ENCODE data around the gene MAPK1. TPM values are rescaled to one million over a fixed set of nuclear protein-coding genes. Genes with fewer than 3 reads are reported as not detected.
"Not testable (repeated sequence)": the region's sequence is repeated elsewhere in the genome, so short reads cannot be mapped to it uniquely, and the experiment has no call there.

Gene MAPK1
- total and polyA plus RNA-seq, 2 donors: 22.2 to 71.1 TPM

DNA sequence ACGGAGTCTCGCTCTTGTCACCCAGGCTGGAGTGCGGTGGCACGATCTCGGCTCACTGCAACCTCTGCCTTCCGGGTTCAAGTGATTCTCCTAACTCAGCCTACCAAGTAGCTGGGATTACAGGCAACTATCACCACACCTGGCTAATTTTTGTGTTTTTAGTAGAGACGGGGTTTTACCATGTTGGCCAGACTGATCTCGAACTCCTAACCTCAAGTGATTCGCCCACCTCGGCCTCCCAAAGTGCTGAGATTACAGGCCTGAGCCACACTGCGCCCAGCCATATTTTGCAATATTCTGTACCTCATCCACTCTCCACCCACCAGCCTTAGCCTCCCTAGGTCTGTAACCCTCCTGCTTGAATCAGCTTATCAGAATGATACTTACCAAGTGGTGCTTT, 37.8 kb upstream of the MAPK1 start:
- 97% methylated on average over 11 of the region's 11 CpGs for WGBS
- not testable (repeated sequence) for H3K27me3 ChIP-seq (ENCODE audit: control insufficient read depth in 2 of 2, insufficient read depth in 1 of 2, low read length in 1 of 2); H3K4me3 ChIP-seq (ENCODE audit: low read length in 2 of 2); H3K27ac ChIP-seq (ENCODE audit: low read depth in 1 of 2, low read length in 1 of 2); H3K36me3 ChIP-seq (ENCODE audit: control insufficient read depth in 2 of 2, insufficient read depth in 2 of 2, low read length in 1 of 2); DNase-seq (ENCODE audit: low read depth in 6 of 9, low spot score in 9 of 9); H3K9me3 ChIP-seq (ENCODE audit: control insufficient read depth in 2 of 2, insufficient read depth in 1 of 2, low read length in 1 of 2); H3K4me1 ChIP-seq (ENCODE audit: control insufficient read depth in 2 of 2, insufficient read depth in 2 of 2, low read length in 2 of 2)

DNA sequence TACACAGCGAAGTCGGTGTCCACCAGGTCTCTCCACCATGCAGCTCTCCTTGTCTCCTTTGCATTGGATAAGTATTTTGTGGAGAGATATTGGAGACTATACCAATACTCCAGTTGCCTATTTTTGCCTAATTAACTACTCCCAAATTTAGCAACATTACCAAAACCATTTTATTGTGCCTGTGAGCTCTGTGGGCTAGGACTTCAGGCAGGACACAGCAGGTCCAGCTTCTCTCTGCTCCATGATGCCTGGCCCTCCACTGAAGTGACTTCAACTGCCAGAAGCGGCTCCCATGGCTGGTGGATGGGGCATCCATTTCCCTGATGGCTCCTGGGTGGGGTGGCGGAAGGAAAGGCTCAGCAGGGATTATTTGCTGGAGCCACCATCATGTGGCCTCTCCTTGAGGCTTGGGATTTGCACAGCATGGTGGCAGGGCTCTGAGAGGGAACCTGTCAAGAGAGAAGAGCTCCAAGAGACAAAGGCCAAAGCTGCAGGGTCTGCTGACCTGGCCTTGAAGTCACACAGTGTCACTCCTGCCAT, 36.9 kb upstream of the MAPK1 start:
- H3K36me3 ChIP-seq (ENCODE audit: control insufficient read depth in 2 of 2, insufficient read depth in 2 of 2, low read length in 1 of 2): no peaks in the 10 kb centered on the region
- H3K9me3 ChIP-seq (ENCODE audit: control insufficient read depth in 2 of 2, insufficient read depth in 1 of 2, low read length in 1 of 2): no peaks in the 10 kb centered on the region
- H3K27me3 ChIP-seq (ENCODE audit: control insufficient read depth in 2 of 2, insufficient read depth in 1 of 2, low read length in 1 of 2): no peaks in the 10 kb centered on the region
- H3K4me1 ChIP-seq (ENCODE audit: control insufficient read depth in 2 of 2, insufficient read depth in 2 of 2, low read length in 2 of 2): no peaks in the 10 kb centered on the region
- WGBS: 97% methylated on average over 4 of the region's 4 CpGs
- no peak overlapping the region for H3K4me3 ChIP-seq (ENCODE audit: low read length in 2 of 2)
- no peak for DNase-seq (ENCODE audit: low read depth in 6 of 9, low spot score in 9 of 9)
- no peak overlapping the region for H3K27ac ChIP-seq (ENCODE audit: low read depth in 1 of 2, low read length in 1 of 2)

DNA sequence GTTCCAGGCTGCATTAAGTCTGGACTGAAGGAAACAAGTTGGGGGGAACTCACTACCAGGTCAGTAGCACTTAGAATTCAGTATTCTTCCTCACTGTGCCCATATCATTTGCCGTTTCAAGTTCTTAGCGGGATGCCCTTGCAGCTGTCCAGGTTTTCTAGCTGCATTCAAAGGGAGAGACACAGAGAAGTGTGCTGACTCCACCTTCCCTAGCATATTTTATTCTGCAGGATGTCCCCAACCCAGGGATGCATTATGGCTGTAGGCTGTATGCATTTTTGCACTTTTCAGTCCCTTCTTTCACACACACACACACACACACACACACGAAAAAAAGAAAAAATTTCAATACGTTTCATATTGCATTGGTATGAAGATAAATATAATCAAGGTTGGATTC, 35.8 kb upstream of the MAPK1 start:
- Histone ChIP-seq H3K27me3 (ENCODE audit: control insufficient read depth in 2 of 2, insufficient read depth in 1 of 2, low read length in 1 of 2) (no peaks in the 10 kb centered on the region), H3K4me3 (ENCODE audit: low read length in 2 of 2) (no peak overlapping the region), H3K9me3 (ENCODE audit: control insufficient read depth in 2 of 2, insufficient read depth in 1 of 2, low read length in 1 of 2) (no peaks in the 10 kb centered on the region), H3K36me3 (ENCODE audit: control insufficient read depth in 2 of 2, insufficient read depth in 2 of 2, low read length in 1 of 2) (no peaks in the 10 kb centered on the region), H3K4me1 (ENCODE audit: control insufficient read depth in 2 of 2, insufficient read depth in 2 of 2, low read length in 2 of 2) (no peaks in the 10 kb centered on the region), H3K27ac (ENCODE audit: low read depth in 1 of 2, low read length in 1 of 2) (no peak overlapping the region)
- WGBS: 98% methylated on average over 4 of the region's 4 CpGs
- DNase-seq (ENCODE audit: low read depth in 6 of 9, low spot score in 9 of 9): no peak

DNA sequence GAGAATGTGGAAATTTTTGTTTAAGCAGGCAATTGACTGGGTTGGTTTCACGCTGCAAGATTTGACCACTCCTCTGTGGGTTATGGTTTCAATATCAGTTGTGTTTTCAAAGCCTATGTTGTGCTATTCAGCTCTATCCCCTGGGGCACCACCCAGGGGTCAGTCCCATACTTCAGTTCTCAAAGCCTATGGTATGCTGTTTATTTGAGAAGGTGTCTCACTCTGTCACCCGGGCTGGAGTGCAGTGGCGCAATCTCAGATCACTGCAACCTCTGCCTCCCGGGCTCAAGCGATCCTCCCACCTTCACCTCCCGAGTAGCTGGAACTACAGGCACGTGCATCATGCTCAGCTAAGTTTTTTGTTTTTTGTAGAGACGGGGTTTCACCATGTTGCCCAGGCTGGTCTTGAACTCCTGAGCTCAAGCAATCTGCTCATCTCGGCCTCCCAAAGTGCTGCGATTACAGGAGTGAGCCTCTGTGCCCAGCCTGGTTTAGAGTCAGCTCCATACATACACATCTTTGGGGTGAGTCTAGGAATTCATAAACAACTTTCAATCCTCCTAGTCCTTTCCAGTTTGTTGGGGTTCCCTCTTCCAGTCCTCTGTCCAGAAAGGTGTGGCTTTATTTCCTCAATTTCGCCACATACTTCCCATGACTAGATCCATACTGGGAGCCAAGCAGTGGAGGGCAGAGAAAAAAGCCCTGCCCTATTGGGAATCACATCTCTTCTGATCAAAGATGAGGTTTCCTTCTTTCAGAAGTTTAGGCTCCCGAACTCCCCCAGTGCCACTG, 35.0 kb upstream of the MAPK1 start:
- H3K4me3 ChIP-seq (ENCODE audit: low read length in 2 of 2): no peak overlapping the region
- 96% methylated on average over 12 of the region's 12 CpGs for WGBS
- no peaks in the 10 kb centered on the region for H3K9me3 ChIP-seq (ENCODE audit: control insufficient read depth in 2 of 2, insufficient read depth in 1 of 2, low read length in 1 of 2)
- H3K27me3 ChIP-seq (ENCODE audit: control insufficient read depth in 2 of 2, insufficient read depth in 1 of 2, low read length in 1 of 2): no peaks in the 10 kb centered on the region
- no peaks in the 10 kb centered on the region for H3K36me3 ChIP-seq (ENCODE audit: control insufficient read depth in 2 of 2, insufficient read depth in 2 of 2, low read length in 1 of 2)
- no peaks in the 10 kb centered on the region for H3K4me1 ChIP-seq (ENCODE audit: control insufficient read depth in 2 of 2, insufficient read depth in 2 of 2, low read length in 2 of 2)
- H3K27ac ChIP-seq (ENCODE audit: low read depth in 1 of 2, low read length in 1 of 2): no peak overlapping the region
- no peak for DNase-seq (ENCODE audit: low read depth in 6 of 9, low spot score in 9 of 9)

DNA sequence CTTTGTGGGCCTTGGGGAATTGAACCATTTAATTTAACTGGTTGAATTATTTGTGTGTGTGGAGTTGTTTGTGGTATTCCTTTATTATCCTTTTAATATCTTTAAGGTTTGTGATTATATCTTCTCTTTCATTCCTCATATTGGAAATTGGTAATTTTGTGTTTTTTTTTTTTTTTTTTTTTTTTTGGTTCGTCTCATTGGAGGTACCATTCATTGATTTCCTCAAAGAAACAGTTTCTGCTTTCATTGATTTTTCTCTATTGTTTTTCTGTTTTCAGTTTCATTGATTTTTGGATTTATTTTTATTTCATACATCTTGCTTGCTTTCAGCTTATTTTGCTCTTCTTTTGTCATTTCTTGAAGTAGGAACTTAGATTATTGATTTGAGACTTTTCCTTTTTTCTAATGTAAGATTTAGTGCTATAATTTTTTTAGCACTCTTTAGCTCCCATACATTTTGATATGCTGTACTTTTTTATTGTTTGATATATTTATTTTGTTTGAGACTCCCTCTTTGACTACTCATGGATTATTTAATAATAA, 31.0 kb upstream of the MAPK1 start:
- Histone ChIP-seq H3K27ac (ENCODE audit: low read depth in 1 of 2, low read length in 1 of 2) (no peak overlapping the region), H3K36me3 (ENCODE audit: control insufficient read depth in 2 of 2, insufficient read depth in 2 of 2, low read length in 1 of 2) (no peaks in the 10 kb centered on the region), H3K9me3 (ENCODE audit: control insufficient read depth in 2 of 2, insufficient read depth in 1 of 2, low read length in 1 of 2) (no peaks in the 10 kb centered on the region), H3K4me3 (ENCODE audit: low read length in 2 of 2) (no peak overlapping the region), H3K4me1 (ENCODE audit: control insufficient read depth in 2 of 2, insufficient read depth in 2 of 2, low read length in 2 of 2) (no peaks in the 10 kb centered on the region), H3K27me3 (ENCODE audit: control insufficient read depth in 2 of 2, insufficient read depth in 1 of 2, low read length in 1 of 2) (no peaks in the 10 kb centered on the region)
- no peak for DNase-seq (ENCODE audit: low read depth in 6 of 9, low spot score in 9 of 9)
- WGBS: 92% methylated on average over 1 of the region's 1 CpG

DNA sequence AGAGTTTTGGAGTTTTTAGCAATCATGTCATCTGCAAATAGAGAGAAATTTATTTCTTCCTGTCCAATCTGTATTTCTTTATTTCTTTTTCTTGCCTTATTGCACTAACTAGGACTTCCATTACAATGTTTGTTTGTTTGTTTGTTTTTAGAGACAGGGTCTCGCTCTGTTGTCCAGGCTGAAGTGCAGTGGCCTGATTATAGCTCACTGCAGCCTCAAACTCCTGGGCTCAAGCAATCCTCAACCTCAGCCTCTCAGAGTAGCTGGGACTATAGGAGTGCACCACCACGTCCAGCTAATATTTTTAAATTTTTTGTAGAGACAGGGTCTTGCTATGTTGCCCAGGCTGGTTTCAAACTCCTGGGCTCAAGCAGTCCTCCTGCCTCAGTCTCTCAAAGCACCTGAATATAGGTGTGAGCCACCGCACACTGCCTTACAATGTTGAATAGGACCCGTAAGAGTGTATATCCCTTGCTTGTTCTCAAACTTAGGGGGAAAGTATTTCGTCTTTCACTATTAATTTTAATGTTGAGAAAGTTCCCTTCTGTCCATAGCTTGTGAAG, 29.6 kb upstream of the MAPK1 start:
- Histone ChIP-seq H3K36me3 (ENCODE audit: control insufficient read depth in 2 of 2, insufficient read depth in 2 of 2, low read length in 1 of 2) (no peaks in the 10 kb centered on the region), H3K4me1 (ENCODE audit: control insufficient read depth in 2 of 2, insufficient read depth in 2 of 2, low read length in 2 of 2) (no peaks in the 10 kb centered on the region), H3K9me3 (ENCODE audit: control insufficient read depth in 2 of 2, insufficient read depth in 1 of 2, low read length in 1 of 2) (no peaks in the 10 kb centered on the region), H3K27me3 (ENCODE audit: control insufficient read depth in 2 of 2, insufficient read depth in 1 of 2, low read length in 1 of 2) (no peaks in the 10 kb centered on the region), H3K4me3 (ENCODE audit: low read length in 2 of 2) (no peak overlapping the region), H3K27ac (ENCODE audit: low read depth in 1 of 2, low read length in 1 of 2) (no peak overlapping the region)
- DNase-seq (ENCODE audit: low read depth in 6 of 9, low spot score in 9 of 9): no peak
- WGBS: 97% methylated on average over 5 of the region's 5 CpGs

DNA sequence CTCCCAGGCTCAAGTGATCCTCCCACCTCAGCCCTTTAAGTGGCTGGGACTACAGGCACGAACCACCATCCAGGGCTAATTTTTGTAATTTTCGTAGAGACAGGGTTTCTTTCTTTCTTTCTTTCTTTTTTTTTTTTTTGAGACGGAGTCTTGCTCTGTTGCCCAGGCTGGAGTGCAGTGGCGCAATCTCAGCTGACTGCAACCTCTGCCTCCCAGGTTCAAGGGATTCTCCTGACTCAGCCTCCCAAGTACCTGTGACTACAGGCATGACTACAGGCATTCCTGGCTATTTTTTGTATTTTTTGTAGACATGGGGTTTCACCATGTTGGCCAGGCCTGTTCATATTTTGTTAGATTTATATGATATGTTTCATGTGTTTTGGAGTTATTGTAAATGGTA, 28.8 kb upstream of the MAPK1 start:
- H3K27me3 ChIP-seq (ENCODE audit: control insufficient read depth in 2 of 2, insufficient read depth in 1 of 2, low read length in 1 of 2); H3K27ac ChIP-seq (ENCODE audit: low read depth in 1 of 2, low read length in 1 of 2); H3K4me1 ChIP-seq (ENCODE audit: control insufficient read depth in 2 of 2, insufficient read depth in 2 of 2, low read length in 2 of 2); H3K9me3 ChIP-seq (ENCODE audit: control insufficient read depth in 2 of 2, insufficient read depth in 1 of 2, low read length in 1 of 2); DNase-seq (ENCODE audit: low read depth in 6 of 9, low spot score in 9 of 9); H3K36me3 ChIP-seq (ENCODE audit: control insufficient read depth in 2 of 2, insufficient read depth in 2 of 2, low read length in 1 of 2); H3K4me3 ChIP-seq (ENCODE audit: low read length in 2 of 2): not testable (repeated sequence)
- WGBS: 97% methylated on average over 4 of the region's 4 CpGs

DNA sequence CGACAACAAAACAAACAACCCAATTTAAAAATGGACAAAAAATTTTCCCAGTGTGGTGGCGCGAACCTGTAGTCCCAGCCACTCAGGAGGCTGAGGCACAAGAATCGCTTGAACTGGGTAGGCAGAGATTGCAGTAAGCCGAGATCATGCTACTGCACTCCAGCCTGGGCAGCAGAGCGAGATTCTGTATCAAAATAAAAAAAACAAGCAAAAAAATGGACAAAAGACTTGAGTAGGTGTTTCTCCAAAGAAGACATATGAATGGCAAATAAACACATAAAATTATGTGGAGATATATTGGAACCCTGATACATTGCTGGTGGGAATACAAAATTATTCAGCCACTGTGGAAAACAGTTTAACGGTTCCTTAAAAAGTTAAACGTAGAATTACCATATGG, 27.4 kb upstream of the MAPK1 start:
- Histone ChIP-seq H3K36me3 (ENCODE audit: control insufficient read depth in 2 of 2, insufficient read depth in 2 of 2, low read length in 1 of 2) (no peaks in the 10 kb centered on the region), H3K4me3 (ENCODE audit: low read length in 2 of 2) (no peak overlapping the region), H3K4me1 (ENCODE audit: control insufficient read depth in 2 of 2, insufficient read depth in 2 of 2, low read length in 2 of 2) (no peaks in the 10 kb centered on the region), H3K27ac (ENCODE audit: low read depth in 1 of 2, low read length in 1 of 2) (no peak overlapping the region), H3K9me3 (ENCODE audit: control insufficient read depth in 2 of 2, insufficient read depth in 1 of 2, low read length in 1 of 2) (no peaks in the 10 kb centered on the region), H3K27me3 (ENCODE audit: control insufficient read depth in 2 of 2, insufficient read depth in 1 of 2, low read length in 1 of 2) (no peaks in the 10 kb centered on the region)
- no peak for DNase-seq (ENCODE audit: low read depth in 6 of 9, low spot score in 9 of 9)
- WGBS: 96% methylated on average over 8 of the region's 8 CpGs

DNA sequence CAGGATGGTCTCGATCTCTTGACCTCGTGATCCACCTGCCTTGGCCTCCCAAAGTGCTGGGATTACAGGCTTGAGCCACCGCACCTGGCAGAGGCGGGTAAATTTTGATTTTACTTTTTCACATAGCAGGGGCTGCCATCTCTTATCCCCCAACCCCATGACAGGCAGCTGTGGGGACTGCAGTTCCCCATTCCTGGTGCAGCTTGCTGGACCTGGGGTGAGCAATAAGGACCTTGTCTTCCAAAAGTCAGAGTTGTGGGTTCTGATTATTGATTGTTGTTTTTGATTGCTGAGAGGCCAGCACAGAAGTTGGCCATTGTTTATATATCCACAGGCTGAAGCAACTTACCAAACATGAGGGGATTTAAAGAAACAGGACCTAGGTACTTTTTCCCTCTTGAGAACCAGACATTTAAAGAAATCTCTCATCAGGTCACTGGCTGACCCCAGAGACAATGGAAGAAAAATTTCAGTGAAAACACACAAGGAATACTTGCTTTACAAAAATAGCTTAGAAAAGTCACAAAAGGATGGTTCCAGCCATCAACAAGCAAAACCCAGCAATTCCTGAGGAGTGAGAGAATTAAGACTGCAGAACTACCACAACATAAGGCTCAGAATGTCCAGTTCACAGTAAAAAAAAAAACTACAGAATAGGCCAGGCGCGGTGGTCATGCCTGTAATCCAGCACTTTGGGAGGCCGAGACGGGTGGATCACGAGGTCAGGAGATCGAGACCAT, 22.0 kb upstream of the MAPK1 start:
- Histone ChIP-seq H3K9me3 (ENCODE audit: control insufficient read depth in 2 of 2, insufficient read depth in 1 of 2, low read length in 1 of 2) (no peaks in the 10 kb centered on the region), H3K27ac (ENCODE audit: low read depth in 1 of 2, low read length in 1 of 2) (no peak overlapping the region), H3K36me3 (ENCODE audit: control insufficient read depth in 2 of 2, insufficient read depth in 2 of 2, low read length in 1 of 2) (no peaks in the 10 kb centered on the region), H3K4me1 (ENCODE audit: control insufficient read depth in 2 of 2, insufficient read depth in 2 of 2, low read length in 2 of 2) (no peaks in the 10 kb centered on the region), H3K4me3 (ENCODE audit: low read length in 2 of 2) (no peak overlapping the region), H3K27me3 (ENCODE audit: control insufficient read depth in 2 of 2, insufficient read depth in 1 of 2, low read length in 1 of 2) (no peaks in the 10 kb centered on the region)
- 95% methylated on average over 10 of the region's 10 CpGs for WGBS
- DNase-seq (ENCODE audit: low read depth in 6 of 9, low spot score in 9 of 9): no peak
